ENCODE results near the gene AP2M1.
A peak's percentile ranks its signal among the peaks of the same experiment; 100 is the strongest.
"Not testable (repeated sequence)": the region's sequence is repeated elsewhere in the genome, so short reads cannot be mapped to it uniquely, and the experiment has no call there.

Gene AP2M1

DNA sequence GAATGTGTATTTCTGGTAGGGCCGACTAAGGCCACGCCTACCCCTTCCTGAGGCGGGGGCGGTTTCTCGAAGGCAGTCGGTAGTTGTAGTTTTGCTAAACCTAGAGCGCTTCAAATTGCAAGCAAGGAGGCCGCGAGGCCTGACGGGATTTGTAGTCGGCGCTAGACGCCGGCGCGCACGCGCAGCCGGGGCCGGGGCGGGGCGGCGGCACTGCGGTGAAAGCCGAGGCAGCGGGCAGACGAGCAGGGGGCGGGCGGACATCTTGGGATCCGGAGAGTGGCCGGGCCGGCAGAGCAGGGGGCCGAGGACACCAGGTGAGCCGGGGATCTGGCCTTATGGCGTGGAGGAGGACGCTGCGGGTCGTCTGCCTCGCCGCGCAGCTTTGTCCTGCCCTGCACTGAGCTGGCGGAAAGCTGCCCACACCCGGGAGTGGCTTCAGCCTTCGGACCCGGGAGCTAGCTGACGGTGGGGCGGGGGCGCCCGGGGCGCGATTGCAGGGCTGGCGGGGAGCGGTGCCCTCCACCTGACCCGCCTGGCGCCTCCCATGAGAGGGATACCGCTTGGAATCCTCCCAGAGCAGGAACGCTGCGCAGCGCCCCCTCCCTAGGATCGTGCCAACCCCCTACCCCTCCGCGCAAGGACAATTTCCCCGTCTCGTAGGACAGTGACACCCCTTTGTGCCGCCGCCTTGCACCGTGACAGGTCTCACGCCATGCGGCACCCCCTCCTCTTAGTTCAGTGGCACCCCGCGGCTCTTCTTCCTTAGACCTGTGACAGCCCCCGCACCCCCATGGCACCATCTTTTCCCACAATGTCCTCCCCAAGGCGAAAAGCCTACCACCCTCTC, at the start of gene AP2M1:
TSS of gene AP2M1 (plus strand) at position 210 of the 847 bp plus-strand sequence. CDS start 2,139 bp downstream, outside the sequence.
- peak; percentile 97 to 99 for DNase-seq (ENCODE audit: low read depth in 2 of 2)

DNA sequence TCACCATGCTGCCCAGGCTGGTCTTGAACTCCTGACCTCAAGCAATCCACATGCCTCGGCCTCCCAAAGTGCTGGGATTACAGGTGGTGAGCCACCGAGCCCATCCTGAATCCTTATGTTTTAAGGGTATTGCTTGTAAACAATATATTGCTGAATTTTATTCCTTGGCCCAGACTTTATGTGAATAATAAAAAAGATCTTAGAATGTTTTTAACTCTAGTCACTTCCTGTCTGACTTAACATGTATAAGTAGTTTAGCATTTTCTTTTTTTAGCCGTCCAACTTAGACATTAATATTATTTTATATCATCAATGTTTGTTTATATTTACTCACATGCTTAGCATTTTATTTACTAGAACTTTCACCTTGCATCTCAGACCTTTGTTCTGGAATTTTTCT, 48.6 kb upstream of the AP2M1 start:
- DNase-seq (ENCODE audit: low read depth in 2 of 2) = no peak

DNA sequence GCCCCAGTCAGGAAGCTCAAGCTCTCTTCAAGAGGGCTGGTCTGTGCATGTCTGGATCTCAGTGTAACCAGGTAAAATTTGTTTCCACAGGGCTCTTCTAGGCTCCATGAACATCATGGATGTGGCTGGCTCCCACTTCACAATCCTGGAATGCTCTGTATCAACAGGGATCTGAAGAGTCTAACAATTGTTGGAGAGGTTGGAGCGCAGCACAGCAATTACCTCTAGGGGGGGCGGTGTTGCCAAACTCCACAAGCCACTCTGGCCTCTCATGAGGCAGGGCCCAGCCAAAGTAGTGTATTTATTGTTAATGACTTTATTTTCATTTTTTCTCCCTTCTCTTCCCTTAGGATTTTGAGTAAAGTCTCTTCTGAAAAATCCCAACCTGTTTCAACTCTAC, 45.6 kb upstream of the AP2M1 start:
- no peak for DNase-seq (ENCODE audit: low read depth in 2 of 2)

DNA sequence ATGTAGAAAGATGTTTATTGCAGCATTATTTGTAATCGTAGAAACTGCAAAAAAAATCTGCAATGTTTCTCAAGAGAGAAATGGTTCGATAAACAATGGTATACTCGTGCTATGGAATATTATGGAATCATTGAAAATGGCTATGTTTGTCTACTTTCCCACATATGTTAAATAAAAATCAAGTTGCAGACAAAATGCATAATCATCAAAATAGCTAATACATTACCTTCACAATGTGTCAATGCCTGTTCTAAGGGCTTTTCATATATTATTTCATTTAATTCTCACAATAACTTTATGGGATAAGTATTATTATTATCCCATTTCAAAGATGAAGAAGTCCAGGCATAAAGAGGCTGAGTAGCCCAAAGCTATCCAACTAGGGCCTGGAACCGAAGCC, 41.7 kb upstream of the AP2M1 start:
- DNase-seq (ENCODE audit: low read depth in 2 of 2) = no peak

DNA sequence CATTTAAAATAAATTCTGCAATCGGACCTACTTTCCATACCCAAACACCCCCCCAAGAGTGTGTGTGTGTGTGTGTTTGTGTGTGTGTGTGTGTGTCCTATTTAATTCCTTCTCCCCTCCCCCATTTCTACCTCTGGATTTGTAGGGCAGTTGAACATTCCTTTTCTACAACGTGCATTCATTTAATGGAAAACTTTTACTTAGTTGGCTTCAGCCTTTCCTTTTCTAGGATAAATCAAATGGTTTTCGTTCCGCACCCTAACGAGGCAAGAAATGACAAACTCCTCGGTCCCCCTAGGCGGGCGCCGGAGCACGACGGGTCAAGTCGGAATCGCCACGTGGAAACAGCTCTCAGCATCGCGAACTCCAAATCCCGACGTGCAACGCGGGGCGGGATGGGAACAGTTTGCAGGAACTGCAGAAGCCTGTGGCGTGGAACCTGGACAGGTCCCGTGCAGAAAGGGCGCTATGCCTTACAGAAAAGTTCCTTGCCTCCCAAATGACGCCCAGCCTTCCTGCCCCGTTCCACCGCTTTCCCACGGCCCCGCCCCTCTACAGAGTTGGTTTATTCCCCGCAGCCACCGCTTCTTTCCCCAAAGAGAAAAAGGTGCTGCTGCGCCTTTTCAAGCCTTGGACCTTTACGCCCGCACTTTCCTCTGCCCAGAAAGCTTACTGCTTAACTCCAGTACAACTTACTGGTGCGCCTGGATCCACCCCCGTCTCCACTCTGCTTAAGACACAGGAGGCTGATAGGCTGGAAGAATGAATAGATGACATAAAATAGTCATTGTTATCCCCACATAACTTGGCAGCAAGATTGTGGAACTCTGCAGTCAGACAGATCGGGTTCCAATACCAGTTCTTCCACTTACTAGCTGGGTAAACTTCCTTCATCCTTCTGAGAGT, 40.6 kb upstream of the AP2M1 start:
- DNase-seq (ENCODE audit: low read depth in 2 of 2) = peak in 1 of 2 donors; percentile 26

DNA sequence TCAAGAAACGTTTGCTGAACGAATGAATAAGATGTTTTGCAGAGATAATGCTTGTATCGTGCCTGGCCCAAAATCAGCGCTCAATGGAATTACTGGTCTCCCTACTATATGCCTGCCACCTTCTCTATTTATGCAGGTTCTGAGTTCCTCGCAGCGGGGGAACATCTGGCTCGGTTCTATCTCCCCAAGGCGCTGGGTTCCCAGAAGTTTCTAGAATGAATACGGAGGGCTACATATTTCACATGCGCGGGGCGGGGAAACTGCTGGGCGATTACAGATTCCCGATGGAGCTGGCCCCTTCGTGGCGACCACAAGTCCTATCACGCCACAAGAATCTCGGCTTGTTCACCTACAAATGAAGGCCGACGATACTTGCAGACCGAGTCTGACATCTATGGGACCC, 39.9 kb upstream of the AP2M1 start:
- no peak for DNase-seq (ENCODE audit: low read depth in 2 of 2)

DNA sequence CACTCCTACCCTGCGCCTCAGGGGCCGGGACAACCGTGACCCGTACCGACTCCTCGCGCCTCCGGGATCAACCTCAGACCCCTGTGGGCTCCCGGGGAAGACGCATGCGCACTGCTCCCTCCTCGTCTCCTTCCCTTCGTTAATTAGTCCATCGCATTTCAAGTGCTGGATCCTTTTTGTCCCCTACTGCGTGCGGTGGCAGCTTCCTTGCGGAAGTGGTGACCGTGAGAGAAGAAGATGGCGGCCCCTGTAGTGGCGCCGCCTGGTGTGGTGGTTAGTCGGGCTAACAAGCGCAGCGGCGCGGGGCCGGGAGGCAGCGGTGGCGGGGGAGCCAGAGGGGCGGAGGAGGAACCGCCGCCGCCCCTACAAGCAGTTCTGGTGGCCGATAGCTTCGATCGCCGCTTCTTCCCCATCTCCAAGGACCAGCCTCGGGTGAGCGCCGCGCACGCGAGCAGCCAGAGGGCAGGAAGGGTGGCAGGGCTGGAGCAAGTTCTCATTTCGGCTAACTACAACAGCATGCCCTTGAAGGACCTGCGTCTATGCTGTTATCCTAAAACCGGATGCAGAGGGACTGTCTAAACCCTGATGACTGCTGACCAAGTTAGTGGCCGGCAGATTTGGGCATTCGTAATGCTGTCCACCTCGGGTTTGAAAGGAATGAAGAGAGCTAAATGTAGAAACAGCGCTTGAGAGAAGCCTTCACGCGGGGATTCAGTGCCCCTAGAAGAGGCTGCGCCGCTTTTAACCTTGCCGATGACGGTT, 39.3 kb upstream of the AP2M1 start, which contains the start of gene EIF2B5:
TSS of gene EIF2B5 (plus strand) at position 210 of the 762 bp plus-strand sequence. CDS start at position 238, 28 bp downstream.
- peak; percentile 73 for DNase-seq (ENCODE audit: low read depth in 2 of 2)

DNA sequence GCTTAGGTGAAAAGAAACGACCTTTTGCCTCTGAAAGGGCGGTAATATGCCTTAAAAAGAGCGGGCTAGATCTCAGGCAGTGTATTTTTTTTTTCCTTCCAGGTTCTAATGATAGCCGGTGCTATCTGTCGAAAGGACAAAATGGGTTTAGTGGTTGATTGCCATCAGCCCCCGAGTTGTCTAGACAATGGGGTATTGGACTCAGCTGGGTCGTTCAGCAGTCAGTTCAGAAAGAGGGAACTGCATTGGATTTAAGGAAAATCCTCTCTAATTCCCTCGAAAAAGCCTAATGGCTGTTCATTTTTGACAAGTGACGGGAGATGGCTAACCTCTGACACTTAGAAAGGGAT, 38.8 kb upstream of the AP2M1 start:
- no peak for DNase-seq (ENCODE audit: low read depth in 2 of 2)

DNA sequence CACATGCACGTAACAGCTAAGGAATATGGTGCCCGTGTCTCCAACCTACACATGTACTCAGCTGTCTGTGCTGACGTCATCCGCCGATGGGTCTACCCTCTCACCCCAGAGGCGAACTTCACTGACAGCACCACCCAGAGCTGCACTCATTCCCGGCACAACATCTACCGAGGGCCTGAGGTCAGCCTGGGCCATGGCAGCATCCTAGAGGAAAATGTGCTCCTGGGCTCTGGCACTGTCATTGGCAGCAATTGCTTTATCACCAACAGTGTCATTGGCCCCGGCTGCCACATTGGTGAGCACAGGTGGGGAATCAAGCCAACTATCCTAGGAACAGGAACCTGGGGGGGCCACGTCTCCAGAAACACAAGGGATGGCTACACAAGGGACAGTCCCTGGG, 34.2 kb upstream of the AP2M1 start:
- DNase-seq (ENCODE audit: low read depth in 2 of 2) = no peak

DNA sequence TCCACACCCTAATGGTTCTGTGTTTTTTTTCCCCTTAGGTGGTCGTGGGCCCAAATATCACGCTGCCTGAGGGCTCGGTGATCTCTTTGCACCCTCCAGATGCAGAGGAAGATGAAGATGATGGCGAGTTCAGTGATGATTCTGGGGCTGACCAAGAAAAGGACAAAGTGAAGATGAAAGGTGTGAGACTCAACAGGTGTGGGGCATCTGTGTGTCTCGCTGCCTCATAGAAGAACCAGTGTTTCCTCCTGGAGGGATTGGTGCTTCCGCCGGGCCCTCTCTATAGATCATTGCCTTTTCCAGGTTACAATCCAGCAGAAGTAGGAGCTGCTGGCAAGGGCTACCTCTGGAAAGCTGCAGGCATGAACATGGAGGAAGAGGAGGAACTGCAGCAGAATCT, 32.5 kb upstream of the AP2M1 start:
- no peak for DNase-seq (ENCODE audit: low read depth in 2 of 2)

DNA sequence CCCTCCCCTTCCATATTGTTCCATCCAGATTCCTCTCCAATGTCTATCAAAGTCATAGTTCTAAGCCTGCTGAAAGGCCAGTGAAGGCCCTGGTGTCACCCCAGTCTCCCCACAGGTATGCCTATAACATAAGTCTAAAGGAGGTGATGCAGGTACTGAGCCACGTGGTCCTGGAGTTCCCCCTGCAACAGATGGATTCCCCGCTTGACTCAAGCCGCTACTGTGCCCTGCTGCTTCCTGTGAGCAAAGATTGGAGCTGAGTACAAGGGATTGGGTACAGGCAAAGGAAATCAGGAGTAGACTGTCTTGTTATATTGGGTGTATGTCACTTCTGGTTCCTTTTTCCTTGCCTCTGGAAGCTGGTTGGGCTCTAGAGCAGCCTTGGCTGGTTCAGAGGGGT, 31.3 kb upstream of the AP2M1 start:
- no peak for DNase-seq (ENCODE audit: low read depth in 2 of 2)

DNA sequence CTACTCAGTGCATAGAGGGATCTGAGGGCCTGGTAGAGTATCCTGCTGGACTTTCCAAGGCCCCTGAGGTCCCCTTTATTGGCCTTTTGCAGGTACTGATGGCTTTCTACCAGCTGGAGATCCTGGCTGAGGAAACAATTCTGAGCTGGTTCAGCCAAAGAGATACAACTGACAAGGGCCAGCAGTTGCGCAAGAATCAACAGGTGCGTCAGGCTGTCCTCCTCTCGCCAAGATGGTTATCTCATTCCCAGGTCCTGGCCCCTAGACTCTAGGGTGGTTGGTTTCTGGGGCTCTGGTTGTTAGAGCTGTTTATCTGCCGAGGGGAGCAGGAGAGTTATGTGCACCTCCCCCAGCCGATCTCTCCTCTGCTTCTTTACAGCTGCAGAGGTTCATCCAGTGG, 30.1 kb upstream of the AP2M1 start:
- DNase-seq (ENCODE audit: low read depth in 2 of 2) = no peak

DNA sequence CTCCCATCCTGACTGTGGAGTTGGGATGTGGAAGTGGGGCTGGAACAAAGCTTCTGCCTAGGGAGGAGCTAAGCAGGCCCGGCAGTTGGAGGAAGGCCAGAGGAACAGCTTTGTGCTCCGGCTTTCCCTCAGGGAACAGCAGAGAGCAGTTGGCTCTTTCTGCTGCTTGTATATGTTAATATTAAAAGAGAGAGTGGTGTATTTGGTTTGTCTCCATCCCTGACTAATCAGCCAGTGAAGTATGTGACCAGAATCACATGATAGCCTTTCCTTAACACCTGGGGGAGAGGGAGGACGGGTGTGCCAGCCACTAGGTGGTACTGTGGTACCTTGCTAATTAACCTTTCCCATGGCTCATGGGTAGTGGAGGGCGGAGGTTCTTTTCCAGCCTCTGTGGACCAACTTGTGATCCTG, 29.5 kb upstream of the AP2M1 start:
- no peak for DNase-seq (ENCODE audit: low read depth in 2 of 2)

DNA sequence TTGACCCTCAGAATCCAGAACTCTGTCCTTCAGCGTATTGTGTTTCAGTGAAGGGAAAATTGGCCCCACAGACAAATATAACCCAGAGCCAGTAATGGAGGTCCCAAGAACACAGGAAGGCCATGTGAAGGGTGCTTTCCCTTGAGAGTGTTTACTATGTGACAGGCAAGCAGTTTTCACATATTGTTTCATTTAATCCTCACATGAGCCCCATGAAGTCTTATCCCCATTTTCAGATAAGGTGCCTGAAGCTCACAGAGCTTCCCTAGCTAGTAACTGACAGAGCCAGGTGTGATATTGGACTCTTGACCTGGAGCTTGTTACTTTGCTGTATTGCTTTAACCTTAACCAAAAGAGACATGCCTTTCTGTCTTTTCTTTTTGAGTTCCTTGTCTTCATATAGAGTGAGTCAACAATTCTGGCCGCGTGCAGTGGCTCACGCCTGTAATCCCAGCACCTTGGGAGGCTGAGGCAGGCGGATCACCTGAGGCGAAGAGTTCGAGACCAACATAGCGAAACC, 28.8 kb upstream of the AP2M1 start:
- no peak for DNase-seq (ENCODE audit: low read depth in 2 of 2)

DNA sequence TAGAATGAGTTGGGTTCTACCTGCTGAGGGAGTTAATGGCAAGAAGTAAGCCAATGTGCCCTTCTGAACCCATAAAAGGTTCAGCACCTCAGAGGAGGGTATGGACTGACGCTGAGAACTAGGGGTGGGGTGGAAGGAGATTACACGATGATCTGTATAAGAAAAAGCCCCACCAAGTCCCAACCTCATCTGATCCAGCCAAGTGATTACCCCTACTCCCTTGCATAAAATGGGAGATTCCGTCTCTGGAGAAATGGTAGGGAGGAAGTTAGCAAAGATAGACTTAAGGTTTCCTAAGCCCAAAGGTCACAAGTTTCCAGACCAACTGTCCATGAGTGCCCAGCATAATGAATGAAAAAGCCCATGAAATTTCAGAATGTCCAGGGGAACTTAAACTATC, 26.6 kb upstream of the AP2M1 start:
- no peak for DNase-seq (ENCODE audit: low read depth in 2 of 2)

DNA sequence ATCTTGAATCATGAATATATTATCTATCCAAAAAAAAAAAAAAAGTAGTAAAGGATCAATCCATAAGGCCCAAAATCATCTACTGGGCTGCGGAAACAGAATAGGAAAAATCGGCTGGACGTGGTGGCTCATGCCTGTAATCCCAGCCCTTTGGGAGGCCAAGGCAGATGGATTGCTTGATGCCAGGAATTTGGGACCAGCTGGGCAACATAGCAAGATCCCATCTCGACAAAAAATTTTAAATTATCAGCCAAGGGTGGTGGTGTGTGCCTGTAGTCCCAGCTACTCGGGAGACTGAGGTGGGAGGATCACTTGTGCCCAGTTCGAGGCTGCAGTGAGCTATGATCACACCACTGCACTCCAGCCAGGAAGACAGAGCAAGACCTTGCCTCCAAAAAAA, 25.5 kb upstream of the AP2M1 start:
- DNase-seq (ENCODE audit: low read depth in 2 of 2) = no peak

DNA sequence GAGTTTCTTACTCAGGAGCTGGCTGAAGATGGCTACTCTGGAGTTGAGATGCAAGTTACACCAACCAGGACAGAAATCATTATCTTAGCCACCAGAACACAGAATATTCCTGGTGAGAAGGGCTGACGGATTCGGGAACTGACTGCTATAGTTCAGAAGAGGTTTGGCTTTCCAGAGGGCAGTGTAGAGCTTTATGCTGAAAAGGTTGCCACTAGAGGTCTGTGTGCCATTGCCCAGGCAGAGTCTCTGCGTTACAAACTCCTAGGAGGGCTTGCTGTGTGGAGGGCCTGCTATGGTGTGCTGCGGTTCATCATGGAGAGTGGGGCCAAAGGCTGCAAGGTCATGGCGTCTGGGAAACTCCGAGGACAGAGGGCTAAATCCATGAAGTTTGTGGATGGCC, 24.9 kb upstream of the AP2M1 start:
- not testable (repeated sequence) for DNase-seq (ENCODE audit: low read depth in 2 of 2)

DNA sequence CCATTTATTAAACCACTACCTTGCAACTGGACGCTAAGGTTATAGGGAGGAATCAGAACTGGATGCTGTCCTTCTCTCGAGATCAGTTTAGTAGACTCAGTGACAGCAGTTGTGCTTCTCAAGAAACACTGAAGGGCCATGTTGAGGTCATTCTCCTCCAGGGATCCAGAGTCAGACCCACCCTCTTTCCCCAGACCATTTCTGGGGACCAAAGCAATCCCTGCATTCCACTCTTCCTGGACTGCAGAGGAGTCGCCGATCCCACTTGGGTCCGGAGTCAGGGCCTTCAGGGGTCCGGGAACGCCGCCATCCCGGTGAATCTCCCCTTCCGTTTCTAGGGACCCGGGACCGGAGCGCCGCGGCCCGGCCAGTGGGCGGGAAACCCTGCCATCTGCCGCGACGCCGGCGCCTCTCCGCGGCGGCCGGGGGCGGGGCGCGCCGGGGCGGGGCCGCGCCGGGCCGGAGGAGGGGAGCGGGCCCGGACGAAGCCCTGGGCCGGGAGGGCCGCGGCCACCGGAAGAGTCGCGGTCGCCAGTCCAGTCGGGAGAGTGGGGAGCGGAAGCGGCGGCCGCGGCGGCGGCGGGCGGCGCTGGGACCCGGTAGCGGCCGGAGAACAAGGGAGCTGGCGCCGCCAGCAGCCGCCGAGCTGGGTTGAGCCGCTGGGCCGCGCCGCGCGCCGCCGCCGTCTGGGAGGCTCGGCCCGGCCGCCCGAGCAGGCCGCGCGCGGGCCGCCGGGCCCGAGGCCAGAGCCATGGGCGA, 19.6 kb upstream of the AP2M1 start, which contains the start of gene DVL3:
TSS of gene DVL3 (plus strand) at position 493 of the 759 bp plus-strand sequence. CDS start at position 752, 259 bp downstream.
- DNase-seq (ENCODE audit: low read depth in 2 of 2) = peak in 1 of 2 donors; percentile 31

DNA sequence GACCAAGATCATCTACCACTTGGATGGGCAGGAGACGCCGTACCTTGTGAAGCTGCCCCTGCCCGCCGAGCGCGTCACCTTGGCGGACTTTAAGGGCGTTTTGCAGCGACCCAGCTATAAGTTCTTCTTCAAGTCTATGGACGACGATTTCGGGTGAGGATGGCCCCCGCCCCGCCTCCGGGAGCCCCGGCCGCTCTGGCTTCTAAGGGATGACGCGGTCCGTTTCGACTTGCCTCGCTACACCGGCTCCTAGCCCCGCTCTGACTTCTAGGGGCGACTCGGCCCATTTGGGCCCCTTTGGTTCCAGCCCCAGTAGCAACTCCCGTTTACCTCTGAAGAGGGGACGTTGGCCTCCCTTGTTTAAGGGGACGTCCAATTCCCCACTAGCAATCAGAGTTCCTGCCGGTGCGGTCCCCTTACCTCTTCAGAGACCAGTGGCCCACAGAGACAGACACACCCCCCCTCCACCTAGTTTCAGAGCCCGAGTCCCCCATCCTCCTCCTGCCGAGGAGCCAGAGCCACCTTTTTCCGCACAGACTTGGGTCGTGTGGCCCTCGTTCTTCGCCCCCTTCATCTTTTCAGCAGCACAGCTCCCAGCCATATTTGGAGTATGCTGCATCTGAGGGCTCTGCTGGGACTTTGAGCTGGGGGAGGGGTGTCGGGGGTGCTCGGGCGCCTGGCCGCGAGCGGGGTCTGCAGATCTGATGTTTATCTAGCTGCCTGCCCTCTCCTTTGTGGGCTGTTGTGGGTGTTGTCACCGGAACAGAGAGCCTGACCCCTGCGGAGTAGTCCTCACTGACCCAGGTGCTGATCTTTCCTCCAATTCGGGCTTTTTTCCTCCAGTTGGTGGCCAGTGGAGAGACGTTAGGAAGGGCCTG, 18.8 kb upstream of the AP2M1 start:
- DNase-seq (ENCODE audit: low read depth in 2 of 2) = no peak

DNA sequence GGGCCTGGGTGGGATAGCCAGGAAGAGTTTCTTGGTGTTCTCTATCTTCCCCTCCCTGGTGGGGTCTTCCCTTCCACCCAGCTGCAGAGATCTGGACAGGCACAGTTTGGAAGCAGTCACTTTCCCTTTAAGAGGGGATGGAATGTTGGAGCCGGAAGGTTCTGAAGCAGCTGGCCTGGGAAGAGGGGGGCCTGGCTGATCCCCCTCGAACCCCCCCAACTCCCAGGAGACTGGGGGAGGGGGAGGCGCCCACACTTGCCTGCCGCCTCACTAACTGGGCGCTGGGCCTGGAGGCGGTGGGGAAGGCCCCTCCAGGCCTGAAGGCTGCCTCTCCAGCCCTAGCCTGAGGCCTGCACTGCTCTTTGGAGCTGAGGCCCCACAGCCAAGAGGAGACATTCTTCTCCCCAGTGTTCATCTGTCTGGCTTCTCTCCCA, 18.1 kb upstream of the AP2M1 start:
- DNase-seq (ENCODE audit: low read depth in 2 of 2) = no peak
